NCI-H2227 treated with DMSO at 0.1 percent for 48 hours (cell line): ENCODE data around the gene MBD2.
"Not testable (repeated sequence)": the region's sequence is repeated elsewhere in the genome, so short reads cannot be mapped to it uniquely, and the experiment has no call there.

ENCODE experiments used
- DNase-seq: peaks from one replicate; lab custom pipeline; 2025; lab: John Stamatoyannopoulos, UW

Gene MBD2

DNA sequence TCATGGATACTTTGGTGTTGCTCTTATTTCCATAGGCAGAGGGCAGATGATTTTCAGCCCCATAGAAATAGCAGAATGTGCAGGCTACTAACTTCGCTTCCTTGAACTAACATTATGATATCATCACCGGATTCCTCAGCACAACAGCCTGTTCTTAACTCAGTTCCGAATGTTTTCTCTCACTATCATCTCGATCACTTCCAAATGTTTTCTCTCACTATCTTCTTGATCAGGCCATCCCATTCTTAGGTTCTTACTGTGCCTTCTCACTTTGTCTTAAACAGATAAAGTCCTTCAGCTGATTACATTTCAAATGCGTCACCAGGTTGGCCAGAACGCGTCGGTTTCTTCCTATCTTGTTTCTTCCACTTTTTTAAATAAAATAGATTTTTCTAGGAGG, 11.4 kb upstream of the MBD2 start:
- no peak for DNase-seq

DNA sequence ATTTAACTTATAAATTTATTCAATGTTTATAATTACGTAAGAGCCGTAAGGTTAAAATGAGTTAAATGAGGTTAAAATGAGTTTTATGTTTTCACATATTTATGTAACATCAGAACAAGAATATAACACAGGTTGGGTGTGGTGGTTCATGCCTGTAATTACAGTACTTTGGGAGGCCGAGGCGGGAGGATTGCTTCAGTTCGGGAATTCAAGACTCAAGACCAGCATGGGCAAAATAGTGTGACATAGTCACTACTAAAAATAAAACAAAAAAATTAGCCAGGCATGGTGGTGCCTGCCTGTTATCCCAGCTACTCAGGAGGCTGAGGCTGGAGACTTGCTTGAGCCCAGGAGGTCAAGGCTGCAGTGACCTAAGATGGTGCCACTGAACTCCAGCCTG, 9.3 kb upstream of the MBD2 start:
- no peak for DNase-seq

DNA sequence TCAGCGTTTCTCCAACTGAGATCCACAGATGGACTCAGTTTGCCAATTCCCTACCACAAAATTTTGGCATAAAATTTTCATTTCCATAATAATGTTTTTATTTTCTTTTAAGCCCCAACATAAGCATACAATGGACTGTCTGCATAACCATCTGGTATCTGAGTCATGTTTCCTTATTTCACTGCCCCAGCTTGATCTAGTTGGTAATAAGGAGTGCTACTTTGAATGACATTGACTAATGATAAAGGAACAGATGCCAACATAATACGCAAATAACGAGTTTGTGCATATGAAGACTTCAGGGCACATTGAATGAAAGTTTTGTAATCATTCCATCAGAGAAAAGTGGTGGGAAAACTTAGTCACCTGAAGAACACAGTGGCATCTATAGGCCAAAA, 8.8 kb upstream of the MBD2 start:
- DNase-seq, result no peak

DNA sequence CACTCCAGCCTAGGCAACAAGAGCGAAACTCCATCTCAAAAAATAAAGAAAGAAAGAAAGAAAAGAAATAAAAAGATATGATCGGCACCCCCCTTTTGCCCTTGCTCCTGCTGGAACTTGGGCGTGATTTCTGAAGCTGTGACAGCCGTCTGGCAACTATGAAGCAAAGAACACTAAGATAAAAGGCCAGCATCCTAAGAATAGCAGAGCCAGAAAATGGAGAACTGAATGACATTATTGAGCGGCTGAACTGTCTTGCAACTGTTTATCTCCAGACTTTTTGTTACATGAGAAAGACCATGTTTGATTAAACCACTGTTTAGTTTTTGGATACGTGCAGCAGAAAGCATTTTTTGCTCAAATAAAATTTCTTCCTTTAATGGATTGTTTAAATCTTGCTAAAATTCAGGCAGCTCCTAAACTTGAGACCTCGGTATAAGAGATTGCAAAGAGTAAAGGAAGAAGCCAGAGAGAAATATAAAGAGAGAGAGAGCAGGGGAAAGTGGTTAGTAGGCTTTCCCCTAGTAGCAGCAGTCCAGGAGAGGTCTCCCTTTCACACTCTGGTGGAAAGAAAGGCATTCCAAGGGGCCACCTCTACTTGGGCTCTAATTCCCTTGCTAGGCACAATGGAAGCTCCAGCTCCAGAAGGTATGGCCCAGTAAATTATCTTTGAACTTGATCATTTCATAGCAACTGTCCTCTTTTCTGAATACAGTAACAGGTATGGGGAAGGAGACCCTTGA, 8.2 kb upstream of the MBD2 start:
- DNase-seq, result no peak

DNA sequence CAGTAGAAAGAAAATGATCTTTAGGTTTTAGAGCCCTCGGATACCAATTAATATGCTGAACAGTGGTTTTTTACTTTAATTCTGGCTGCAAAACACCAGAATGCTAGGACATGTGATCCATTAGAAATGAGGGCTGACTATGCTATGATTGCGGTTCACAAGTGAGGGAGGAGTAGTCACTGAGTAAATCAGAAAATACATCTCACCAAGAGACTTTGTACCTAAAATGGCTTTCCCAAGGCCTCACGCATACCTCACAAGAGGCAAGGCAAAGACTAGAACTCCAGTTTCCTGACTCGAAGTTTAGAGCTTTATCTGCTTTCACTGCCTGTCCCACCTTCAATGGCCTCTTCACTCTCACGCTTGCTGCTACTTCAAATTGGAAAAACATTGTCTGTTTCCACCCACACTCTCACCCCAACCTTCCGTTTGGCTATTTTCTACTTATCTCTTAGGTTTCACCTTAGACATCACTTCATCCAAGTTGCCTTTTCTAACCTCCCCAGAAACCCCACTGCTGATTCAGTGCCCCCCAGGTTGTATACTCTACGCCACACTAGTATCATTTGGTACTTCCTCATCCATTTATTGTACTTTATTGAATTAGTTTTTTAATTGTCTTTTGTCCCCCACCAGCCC, 5.1 kb upstream of the MBD2 start:
- no peak for DNase-seq

DNA sequence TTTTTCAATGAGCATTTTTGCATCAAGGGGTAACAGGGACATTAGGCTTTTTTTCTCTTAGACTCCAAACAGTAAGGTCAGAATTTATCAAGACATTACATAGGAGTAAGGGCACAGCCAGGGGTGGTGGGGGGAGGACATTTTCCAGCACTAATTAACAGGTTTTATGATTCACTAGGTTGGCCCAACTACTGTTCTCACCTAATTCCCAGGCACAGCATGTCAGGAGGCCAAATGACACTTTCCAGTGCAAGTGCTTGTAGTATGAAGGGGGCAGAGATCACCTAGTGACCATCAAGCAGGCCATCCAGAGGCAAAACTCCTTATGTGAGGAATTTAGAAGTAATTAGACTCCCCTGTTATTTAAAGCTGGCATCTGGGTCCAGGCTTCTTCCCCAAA, 3.9 kb upstream of the MBD2 start:
- no peak for DNase-seq

DNA sequence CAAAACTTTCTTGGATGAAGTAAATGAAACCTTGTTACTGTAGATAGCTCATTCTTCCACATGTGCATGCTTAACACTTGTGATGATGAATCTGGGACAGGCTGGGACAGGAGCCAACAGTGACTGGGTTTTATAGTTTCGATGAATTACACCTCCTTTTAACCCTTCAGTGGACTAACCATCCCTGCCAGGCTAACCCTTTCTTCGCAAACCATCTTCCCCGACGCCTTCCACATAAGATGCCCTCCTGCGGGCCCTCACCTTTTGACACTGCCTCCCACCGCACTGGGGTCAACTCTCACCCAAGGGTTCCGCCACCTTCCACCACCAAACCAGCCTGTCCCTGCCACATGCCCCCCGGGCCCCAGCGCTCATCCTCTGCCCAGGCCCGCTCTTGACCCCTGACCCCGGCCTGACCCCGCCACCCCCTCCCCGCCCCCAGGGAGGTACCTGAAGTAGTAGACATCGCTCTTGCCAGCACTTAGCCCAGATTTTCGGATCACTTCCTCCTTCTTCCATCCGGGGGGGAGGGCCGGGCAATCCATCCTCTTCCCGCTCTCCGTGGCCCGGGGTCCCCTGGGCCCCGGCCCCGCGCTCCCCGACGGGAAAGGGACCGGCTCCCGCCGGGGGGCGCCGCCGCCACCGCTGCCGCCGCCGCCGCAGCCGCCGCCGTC, 764 bp downstream of the MBD2 start:
- peak; percentile 37 for DNase-seq

DNA sequence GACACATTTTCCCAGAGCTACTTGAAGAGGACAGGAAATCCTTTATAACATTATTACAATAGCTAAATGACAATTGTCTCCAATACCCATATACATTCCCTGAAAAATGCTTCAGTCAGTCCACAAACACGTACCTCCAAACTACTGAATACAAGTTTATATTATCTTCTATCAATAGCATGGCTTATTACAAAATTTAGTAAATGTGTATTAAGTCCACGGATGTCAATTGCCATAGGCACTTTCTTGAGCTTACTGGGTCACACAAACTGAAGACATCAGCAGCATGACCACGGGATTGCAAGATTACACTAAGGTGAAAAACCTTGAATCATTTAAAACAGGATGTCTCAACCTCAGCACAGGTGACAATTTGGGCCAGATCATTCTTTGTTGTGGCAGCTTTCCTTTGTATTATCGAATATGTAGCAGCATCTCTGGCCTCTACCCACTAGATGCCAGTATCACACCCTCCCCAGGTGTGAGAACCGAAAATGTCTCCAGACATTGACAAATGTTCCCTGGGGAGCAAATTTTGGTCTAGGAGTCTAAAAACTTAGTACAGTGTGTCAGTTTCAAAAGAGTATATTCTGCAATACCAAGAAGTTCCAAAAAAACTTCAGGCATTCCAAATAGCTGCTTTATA, 1.4 kb downstream of the MBD2 start:
- DNase-seq, result no peak

DNA sequence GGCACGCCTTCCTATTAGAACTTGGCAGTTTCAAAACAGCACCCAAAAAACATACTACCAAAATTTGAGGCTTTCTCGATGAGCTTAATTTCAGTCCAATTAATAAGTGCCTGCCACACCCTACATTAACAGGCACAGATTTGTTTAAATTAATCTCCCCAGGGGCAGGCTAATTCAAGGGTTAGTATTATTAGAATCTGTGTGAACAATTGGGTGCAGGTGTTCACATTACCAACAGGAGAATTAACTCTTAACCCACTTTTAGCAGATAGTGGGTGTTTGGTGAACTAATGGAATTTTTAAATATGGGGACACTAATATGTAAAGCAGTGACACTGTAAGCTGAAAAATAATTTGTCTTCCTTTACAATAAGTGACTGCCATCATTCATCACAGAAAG, 4.1 kb downstream of the MBD2 start:
- no peak for DNase-seq

DNA sequence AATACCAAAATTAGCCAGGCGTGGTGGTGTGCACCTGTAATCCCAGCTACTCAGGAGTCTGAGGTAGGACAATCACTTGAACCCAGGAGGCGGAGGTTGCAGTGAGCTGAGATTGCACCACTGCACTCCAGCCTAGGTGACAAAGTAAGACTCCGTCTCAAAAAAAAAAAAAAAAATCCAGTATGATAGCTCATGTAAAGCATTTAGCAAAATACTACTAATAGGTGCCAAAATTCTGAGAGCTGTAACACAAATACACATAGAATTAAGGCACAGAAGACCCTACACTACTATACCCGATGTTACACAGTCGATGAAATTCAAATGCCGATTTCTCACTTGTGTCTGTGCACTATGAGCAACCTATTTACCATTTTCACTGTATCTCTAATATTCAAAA, 5.7 kb downstream of the MBD2 start:
- DNase-seq, result not testable (repeated sequence)

DNA sequence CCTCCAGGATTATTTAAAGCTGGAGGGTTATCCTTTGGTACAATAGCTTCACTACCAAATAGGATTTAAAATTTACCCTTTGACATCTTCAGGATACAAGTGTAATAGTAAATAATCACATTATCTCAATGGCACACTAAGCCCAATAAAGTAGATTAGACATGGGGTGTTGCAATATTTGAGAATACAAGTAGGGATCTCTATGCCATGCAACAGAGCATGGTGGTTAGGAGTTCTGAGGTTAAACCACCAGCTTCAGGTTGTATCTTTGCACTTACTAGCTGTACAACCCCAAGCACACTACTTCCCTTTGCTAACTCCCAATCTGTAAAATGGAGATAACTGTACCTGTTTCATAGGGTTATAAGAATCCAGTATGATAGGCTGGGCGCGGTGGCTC, 6.2 kb downstream of the MBD2 start:
- no peak for DNase-seq

DNA sequence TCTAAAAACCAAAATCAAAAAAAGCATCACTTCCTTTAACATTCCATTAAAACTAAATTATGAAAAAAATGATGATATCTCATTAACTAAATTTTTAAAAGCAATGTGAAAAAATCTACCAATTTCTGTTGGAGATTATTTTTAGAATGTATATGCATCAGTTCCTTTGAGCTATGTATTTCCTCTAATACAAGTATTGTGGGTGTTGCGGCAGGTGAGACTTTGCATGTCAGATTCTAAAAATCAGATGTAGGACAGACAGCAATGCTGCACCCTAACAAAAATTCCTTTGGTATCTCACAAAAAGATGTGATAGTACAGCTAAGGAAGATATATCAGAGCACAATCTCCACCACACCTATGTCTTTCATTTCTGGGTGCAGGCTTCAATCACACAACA, 6.8 kb downstream of the MBD2 start:
- DNase-seq, result no peak

DNA sequence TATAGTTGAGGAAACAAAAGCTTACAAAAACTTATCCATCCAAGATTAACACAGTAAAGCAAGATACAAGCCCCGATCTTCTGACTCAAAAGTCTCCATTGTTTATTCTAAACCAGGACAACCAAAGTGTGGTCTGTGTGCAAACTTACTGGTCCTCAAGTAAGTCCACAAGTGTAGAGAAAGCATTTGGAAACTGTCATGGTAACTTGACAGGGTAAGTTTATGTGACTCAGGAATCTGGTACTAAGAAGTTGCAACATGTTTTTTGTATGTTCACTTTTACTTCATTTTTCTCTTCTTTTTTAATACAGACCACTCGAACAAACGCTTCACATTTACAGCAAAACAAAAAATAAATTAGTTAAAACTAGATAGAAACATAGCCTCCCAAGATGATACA, 9.4 kb downstream of the MBD2 start:
- DNase-seq, result no peak

DNA sequence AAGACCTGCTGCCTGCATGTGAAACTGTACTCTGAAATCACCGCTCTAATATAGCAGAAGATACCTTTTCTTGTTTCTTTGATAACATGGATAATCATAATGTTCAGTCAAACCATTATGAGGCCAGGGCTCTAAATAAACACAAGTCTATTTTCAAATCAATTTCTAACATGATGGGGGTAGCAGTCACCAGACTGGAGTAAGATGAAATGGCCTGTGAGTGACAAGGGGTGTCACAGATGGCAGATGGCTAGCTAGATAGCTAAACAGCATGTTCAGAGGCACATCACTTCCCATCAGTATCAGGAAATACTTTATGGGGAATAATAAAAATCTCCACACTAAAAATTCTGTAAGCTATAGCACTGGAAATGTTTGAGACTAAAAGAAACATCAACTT, 14.0 kb downstream of the MBD2 start:
- DNase-seq, result peak; percentile 70

DNA sequence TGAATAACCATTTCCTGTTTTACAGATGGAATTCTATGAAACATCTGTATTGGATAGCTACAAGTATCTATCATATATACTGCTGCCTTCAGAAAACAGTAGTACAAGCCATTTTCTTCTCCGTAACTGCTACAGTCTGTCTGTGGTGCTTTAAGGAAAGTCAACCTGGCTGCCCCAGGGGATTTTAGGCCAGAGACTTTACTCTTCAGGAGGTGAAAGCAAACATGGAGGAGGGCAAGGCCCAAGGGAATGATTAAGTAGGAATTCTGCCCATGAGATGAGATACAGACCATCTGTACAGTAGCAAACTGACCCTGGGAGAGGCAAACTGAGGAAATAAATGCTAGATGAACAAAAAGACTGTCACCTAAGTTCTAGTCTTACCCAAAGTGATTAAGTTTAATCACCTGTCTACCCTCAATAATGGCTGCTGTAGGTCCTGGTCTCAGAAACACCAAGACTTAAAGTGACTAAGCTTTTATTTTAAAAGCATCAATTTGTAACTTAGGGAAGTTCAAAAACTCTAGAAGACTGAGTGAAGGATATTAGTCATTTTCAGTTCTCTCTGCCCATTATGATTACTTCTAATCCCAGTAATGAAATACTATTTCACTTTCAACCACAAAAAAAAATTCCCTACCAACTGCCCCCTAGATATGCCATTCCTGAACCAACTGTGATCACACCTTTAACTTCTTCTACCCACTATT, 14.8 kb downstream of the MBD2 start:
- DNase-seq, result no peak

DNA sequence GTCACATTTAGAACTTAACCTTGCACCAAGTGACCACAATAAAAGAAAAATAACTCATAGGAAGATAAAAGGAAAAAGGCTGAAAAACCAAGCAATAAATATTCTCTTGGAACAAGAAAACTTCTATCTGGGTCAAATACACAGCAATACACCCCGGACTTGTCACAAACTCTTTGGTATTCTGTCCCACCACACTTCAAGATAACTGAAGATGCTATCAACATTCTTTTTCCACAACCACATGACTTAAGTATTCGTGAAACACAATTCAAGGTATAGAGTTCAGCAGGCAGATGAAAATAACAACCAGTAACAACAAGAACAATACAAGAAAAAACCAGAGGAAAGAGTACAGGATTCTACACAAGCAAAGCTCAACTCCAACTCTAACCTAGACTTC, 18.0 kb downstream of the MBD2 start:
- DNase-seq, result no peak

DNA sequence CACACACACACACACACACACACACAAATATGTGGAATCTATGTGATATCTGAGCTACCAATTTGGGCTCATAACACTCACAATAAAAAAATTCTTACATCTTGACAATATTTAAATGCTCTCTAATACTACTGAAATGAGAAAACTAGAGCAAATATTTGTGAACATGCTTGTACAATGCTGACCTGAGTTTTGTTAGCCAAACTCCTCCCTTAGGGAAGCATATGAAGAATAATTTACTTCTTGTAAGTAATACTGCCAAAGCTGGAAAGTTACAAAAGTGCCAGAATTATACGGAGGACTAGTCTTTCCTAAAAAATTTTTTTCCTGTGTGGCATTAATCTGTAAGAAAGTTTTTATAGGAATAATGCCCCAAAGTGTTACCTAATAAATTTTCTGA, 18.5 kb downstream of the MBD2 start:
- no peak for DNase-seq

DNA sequence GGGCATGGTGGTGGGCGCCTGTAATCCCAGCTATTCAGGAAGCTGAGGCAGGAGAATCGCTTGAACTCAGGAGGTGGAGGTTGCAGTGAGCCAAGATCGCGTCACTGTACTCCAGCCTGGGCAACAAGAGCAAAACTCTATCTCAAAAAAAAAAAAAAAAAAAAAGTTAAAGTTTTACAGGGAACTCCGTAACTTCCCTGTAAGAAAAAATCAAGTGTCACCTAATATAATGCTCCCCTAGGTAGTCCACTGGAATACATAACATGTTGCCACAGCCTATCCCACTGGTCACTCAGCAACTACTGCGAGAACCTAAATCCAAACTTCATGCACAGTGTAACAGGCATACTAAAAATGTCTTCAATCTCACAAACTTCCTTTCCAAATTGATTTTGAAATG, 19.0 kb downstream of the MBD2 start:
- DNase-seq, result not testable (repeated sequence)

DNA sequence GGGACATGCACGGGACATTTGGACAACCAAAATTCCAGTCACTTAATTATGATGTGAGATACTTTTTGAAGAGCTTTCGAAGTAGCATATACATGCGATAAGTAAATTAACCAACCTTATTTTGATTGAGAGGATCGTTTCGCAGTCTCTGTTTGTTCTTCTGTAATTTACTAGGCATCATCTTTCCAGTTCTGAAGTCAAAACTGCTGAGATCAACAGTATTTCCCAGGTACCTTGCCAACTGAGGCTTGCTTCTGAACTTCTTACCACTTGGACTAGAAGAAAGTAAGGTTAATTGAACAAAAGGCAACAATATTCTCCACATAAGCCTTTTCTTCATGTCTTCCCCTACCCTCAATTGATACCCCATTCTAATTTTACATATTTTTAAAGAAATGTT, 19.6 kb downstream of the MBD2 start:
- no peak for DNase-seq

DNA sequence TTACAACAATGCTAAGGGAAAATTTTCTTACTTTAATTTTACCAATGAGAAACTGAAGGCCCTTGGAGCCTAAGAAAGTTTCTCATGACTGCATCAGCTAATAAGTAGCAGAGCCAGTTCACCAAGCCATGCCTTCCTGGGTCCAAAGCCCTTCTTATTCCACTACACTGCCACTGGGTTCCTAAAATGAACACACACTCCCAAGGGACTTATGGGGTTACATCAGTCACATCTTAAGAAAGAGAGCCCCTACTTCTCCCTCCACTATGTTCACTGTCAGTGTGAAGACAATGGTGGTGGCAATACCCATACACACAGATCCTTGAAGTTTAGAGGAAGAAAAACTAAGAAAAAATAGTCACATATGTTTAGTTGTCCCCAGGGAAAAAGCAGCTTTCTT, 20.6 kb downstream of the MBD2 start:
- no peak for DNase-seq

DNA sequence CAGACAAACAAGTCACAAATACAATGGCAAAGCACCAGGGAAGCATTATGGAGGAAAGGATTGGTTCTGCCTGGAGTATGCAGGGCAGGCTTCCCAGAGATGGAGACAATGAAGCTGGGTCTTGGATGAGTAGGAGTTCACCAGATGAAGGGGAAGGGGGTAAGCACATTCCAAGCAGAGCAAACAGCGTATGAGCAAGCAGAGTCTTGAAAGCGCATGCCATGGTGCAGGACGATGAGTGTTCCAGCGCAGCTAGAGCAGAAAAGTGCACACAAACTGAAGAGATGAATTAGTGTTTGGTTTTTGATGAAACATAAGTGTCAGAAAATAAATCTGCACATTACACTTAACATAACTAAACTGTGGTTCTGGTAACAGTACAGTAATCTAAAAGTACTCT, 21.6 kb downstream of the MBD2 start:
- DNase-seq, result no peak

DNA sequence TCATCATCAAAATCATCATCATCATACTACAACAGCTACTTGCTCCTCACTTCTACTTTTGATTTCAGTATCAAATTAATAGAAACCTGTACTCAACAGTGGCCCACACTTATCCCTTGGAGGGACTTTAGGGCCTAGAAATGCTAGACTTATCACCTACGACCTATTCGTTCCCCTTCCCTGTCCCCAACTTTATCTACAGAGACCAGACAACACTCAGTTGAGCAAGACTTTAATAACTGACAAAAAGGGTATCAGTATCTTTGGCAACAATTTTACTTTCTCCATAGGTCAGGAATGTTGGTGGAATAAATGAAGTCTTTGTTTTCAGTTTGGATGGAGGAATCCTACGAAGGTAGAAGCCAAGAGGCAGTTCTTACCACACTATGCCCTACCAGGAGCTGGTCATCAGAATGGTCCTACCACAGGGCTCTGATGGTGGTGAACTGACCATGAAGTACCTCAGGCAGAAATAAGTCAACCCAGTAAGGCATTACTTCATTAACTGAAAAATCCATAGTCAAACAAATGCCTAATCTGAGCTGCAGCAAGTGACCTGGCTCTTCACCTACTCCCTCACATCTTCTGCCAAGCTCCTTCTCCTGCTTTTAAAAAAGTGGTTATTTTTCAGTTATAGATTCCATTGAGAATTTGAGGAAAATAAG, 26.6 kb downstream of the MBD2 start:
- no peak for DNase-seq
